Loucy (cell line): ENCODE data around the gene PLEKHO1.

Experiments used
- CTCF ChIP-seq: fragments of 200-600 bp; sonication (generic); conservative IDR thresholded peaks from 2 replicates; pipeline ENCODE4 v1.5.1; 2014; ENCODE audit warnings: mild to moderate bottlenecking, antibody characterized with exemption, low read length
- EZH2phosphoT487 ChIP-seq: fragments of 200-600 bp; IDR thresholded peaks from 2 replicates; pipeline ENCODE4 v1.6.1; 2018; ENCODE audit warnings: antibody characterized with exemption, mild to moderate bottlenecking, moderate library complexity, borderline replicate concordance

GRCh38 chr1:150111670-150112069 is 38.0 kb upstream of the PLEKHO1 start:
- TF ChIP-seq CTCF (no peak), EZH2phosphoT487 (no peak)
